Activated naive CD8-positive, alpha-beta T cell (primary cell): Measurements from ENCODE around the gene NOX3.
"Not testable (repeated sequence)": the region's sequence is repeated elsewhere in the genome, so short reads cannot be mapped to it uniquely, and the experiment has no call there.

Experiments
- H3K27ac Mint-ChIP-seq: one replicate; pipeline ENCODE4 v1.8.0; 2021; ENCODE audit warnings: mixed read lengths
- H3K27me3 Mint-ChIP-seq: one replicate; pipeline ENCODE4 v1.8.0; 2021; ENCODE audit warnings: mixed read lengths
- H3K36me3 Mint-ChIP-seq: one replicate; pipeline ENCODE4 v1.8.0; 2021; ENCODE audit warnings: mixed read lengths
- H3K4me1 Mint-ChIP-seq: one replicate; pipeline ENCODE4 v1.8.0; 2021; ENCODE audit warnings: low read depth, mixed read lengths
- H3K4me3 Mint-ChIP-seq: one replicate; pipeline ENCODE4 v1.8.0; 2021; ENCODE audit warnings: mild to moderate bottlenecking, mixed read lengths
- H3K9me3 Mint-ChIP-seq: one replicate; pipeline ENCODE4 v1.8.0; 2021; ENCODE audit warnings: low read depth, mixed read lengths

Gene NOX3

DNA sequence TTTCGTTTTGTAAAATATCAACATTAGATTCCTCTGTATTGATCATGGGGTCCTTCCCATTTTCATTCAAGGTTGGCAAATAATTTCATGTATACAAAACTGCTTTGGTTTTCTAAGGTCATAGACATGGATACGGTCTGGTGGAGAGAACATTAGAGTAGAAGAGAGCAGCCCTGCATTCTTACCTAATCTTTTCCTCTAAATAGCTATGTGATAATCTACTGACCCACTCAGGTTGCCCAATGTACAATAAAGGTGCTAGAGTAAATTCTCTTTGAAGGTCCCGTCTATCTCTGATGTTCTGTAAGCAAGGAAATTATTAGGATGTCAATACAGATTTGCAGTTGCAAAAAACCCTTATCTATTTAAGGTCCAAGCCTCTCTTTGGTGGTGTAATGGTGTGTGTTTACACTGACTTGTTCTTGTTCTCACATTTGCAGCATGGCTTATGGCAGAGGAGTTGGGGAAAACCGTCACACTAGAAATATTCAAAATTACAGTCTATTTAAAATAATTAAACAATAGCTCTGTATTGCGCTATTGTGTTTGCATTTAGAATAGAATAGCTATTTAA, 31.2 kb upstream of the NOX3 start:
- H3K27me3 Mint-ChIP-seq = no peaks in the 10 kb centered on the region
- no peaks in the 10 kb centered on the region for H3K4me1 Mint-ChIP-seq
- no peak overlapping the region for H3K4me3 Mint-ChIP-seq
- H3K9me3 Mint-ChIP-seq = no peaks in the 10 kb centered on the region
- no peaks in the 10 kb centered on the region for H3K36me3 Mint-ChIP-seq
- no peak overlapping the region for H3K27ac Mint-ChIP-seq

DNA sequence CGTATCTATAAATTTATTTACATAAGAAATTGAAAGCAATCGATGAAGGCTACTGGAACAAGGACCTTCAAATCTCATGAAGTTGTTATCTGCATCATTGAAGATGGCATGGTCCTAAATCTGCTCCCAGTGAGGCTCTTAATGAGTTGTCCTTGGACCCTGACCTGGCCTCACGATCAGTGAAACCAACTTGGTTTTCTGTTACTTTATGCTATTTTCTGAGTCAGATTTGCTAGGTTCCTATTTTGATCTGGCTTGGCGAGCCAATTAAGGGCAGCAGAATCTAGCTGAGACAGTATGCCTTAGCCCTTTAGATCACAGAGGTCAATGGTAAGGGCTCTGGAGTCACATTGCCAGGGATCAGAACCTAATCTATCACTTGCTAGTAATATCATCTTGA, 30.1 kb upstream of the NOX3 start:
- Mint-ChIP-seq H3K27me3 (no peaks in the 10 kb centered on the region), H3K36me3 (no peaks in the 10 kb centered on the region), H3K4me3 (no peak overlapping the region), H3K9me3 (no peaks in the 10 kb centered on the region), H3K27ac (no peak overlapping the region), H3K4me1 (no peaks in the 10 kb centered on the region)

DNA sequence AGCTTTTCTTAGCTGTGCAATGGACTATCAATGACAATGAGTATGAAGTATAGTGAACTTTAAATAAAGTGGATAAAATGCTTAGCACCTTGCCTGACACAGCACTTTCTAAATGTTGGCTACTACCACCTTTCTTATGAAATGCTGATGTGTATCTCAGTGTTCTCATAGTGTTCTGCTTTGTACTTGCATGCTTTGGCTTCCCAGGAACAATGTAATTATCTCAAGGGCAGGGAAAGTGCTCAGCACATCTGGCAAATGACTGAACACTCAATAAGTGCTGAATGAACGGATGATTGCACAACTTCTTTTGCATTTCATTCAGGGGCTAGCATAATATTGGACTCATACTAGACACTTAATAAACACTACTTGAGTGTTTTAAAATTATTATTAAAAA, 28.2 kb upstream of the NOX3 start:
- no peak overlapping the region for H3K4me3 Mint-ChIP-seq
- H3K9me3 Mint-ChIP-seq = no peaks in the 10 kb centered on the region
- no peaks in the 10 kb centered on the region for H3K27me3 Mint-ChIP-seq
- H3K36me3 Mint-ChIP-seq = no peaks in the 10 kb centered on the region
- peaks cover 7% of the 10 kb centered on the region for H3K4me1 Mint-ChIP-seq
- H3K27ac Mint-ChIP-seq = no peak overlapping the region

DNA sequence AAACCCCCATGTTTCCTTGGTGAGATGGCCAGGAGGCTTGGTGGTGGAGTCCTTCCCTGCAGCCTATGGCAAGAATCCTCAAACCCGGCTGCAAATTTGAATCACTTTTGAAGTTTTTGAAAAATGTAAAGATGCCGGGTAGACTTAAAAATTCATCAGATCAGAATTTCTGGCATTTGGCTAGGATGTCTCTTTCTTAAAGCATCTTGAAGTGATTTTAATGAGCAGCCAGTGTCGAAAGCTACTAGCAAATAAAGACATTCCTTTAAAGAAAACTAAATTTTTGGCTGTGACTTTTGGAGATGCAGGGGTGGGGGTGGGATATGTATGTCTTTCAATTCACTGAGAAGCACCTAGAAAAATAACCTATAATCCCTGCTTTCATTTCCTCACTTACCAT, 25.6 kb upstream of the NOX3 start:
- no peaks in the 10 kb centered on the region for H3K36me3 Mint-ChIP-seq
- no peaks in the 10 kb centered on the region for H3K9me3 Mint-ChIP-seq
- no peak overlapping the region for H3K4me3 Mint-ChIP-seq
- H3K27ac Mint-ChIP-seq = no peak overlapping the region
- peaks cover 7% of the 10 kb centered on the region for H3K4me1 Mint-ChIP-seq
- no peaks in the 10 kb centered on the region for H3K27me3 Mint-ChIP-seq

DNA sequence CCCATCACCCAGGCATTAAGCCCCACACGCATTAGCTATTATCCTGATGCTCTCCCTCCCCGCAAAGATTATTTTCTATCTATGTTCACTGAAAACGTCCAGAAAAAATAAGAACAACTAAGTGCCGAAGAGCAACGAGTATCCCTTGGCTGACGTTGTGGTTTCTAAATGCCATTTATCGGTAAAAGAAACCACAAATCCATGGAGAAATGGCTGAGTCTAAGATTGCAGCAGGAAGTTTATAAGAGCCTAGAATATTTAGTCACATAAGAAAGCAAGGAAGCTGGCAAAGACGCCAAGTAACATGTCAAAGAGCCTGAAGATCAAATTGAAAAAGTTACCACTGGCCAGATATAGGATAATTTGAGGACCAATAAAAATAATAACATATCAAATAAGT, 18.1 kb upstream of the NOX3 start:
- H3K27ac Mint-ChIP-seq = no peak overlapping the region
- peaks cover 4% of the 10 kb centered on the region for H3K9me3 Mint-ChIP-seq
- no peaks in the 10 kb centered on the region for H3K4me1 Mint-ChIP-seq
- peaks cover 9% of the 10 kb centered on the region for H3K36me3 Mint-ChIP-seq
- H3K4me3 Mint-ChIP-seq = no peak overlapping the region
- no peaks in the 10 kb centered on the region for H3K27me3 Mint-ChIP-seq

DNA sequence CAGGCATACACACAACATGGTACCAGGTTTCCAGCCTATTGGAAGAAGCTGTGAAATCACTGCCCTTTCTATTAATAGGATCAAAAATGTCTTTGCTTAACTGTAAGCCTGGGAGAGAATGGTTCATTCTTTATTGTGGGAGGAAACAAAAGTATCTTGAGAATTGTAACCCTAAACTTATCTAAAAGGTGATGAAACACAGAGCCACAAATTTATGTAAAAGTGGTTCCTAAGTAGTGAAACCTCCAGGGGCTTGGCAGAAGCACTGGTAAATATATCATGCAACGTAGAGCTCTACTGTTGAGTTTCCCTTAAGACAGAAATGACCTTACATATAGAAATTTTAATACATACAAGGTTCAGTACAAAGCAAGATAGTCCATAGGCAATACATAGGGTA, 17.2 kb upstream of the NOX3 start:
- no peak overlapping the region for H3K27ac Mint-ChIP-seq
- H3K4me1 Mint-ChIP-seq = no peaks in the 10 kb centered on the region
- H3K36me3 Mint-ChIP-seq = peaks cover 10% of the 10 kb centered on the region
- H3K4me3 Mint-ChIP-seq = no peak overlapping the region
- H3K27me3 Mint-ChIP-seq = no peaks in the 10 kb centered on the region
- H3K9me3 Mint-ChIP-seq = peaks cover 6% of the 10 kb centered on the region

DNA sequence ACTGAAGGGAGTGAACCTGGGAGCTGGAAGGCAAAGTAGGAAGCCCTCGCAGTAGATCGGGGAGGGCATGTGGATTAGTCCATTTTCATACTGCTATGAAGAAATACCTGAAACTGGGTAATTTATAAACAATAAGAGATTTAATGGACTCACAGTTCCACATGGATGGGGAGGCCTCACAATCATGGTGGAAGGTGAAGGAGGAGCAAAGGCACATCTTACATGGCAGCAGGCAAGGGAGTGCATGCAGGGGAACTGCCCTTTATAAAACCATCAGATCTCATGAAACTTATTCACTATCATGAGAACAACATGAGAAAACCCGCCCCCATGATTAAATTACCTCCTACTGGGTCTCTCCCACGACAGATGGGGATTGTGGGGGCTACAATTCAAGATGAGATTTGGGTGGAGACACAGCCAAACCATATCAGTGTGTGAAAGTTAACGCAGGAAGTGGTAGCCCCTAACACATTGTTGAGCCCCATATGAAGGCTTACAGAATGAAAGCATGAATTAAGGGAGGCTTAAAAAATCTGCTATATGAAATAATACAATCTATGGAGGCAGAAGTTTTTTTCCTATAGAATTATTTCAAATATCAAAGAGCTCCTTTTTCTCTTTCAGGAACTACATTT, 15.5 kb upstream of the NOX3 start:
- not testable (repeated sequence) for H3K27me3 Mint-ChIP-seq, H3K4me1 Mint-ChIP-seq, H3K27ac Mint-ChIP-seq, H3K4me3 Mint-ChIP-seq
- Mint-ChIP-seq H3K36me3 (peaks cover 17% of the 10 kb centered on the region), H3K9me3 (peaks cover 16% of the 10 kb centered on the region)

DNA sequence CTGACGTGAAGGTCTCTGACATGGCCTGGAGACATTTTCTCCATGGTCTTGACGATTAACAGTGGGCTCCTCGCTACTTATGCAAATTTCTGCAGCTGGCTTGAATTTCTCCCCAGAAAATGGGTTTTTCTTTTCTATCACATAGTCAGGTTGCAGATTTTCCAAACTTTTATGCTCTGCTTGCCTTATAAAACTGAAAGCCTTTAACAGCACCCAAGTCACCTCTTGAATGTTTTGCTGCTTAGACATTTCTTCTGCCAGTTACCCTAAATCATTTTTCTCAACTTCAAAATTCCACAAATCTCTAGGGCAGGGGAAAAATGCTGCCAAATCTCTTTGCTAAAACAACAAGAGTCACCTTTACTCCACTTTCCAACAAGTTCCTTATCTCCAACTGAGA, 12.9 kb upstream of the NOX3 start:
- not testable (repeated sequence) for H3K4me3 Mint-ChIP-seq, H3K27me3 Mint-ChIP-seq, H3K27ac Mint-ChIP-seq, H3K4me1 Mint-ChIP-seq
- Mint-ChIP-seq H3K9me3 (peaks cover 20% of the 10 kb centered on the region), H3K36me3 (peaks cover 19% of the 10 kb centered on the region)

DNA sequence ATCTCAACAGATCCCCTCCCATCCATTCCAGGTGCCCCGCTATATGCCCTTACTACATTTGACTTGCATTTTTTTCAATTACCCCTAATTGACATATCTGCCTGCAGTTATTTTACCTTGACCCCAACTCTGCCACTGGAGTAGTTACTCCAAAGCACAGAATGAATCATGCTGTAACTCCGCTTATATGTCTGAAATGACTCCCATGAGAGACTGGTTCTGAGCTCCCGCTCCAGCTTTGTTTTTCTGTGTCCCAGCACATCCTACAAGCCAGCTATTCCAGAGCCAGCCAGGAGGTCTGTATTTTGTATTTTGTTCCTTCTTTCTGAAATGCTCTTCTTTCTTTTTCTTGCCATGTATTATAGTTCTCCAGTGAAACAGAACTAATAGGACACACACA, 10.9 kb upstream of the NOX3 start:
- Mint-ChIP-seq H3K27ac (no peak overlapping the region), H3K4me3 (no peak overlapping the region), H3K4me1 (no peaks in the 10 kb centered on the region), H3K36me3 (peaks cover 19% of the 10 kb centered on the region), H3K9me3 (peaks cover 20% of the 10 kb centered on the region), H3K27me3 (no peaks in the 10 kb centered on the region)

DNA sequence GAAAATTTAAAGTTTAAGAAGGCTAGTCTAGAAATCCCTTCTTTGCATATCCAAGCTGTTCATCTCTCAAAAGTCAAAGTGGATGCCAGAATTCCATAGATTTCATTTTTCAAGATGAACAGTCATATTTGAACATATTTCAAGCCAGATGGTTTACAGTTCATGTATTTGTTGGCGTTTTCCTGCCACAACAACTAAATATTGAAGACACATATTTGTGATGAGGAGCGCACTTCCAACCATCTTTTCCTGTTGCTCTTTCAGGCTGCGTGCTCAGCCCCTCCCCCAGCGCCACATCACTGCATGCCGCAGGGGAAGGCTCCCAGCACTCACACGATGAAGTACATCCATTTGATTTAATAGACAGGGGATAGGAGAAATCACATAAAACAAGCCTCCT, 5.9 kb upstream of the NOX3 start:
- Mint-ChIP-seq H3K4me3 (no peak overlapping the region), H3K27ac (no peak overlapping the region), H3K4me1 (peaks cover 5% of the 10 kb centered on the region), H3K36me3 (peaks cover 7% of the 10 kb centered on the region), H3K9me3 (peaks cover 9% of the 10 kb centered on the region), H3K27me3 (no peaks in the 10 kb centered on the region)

DNA sequence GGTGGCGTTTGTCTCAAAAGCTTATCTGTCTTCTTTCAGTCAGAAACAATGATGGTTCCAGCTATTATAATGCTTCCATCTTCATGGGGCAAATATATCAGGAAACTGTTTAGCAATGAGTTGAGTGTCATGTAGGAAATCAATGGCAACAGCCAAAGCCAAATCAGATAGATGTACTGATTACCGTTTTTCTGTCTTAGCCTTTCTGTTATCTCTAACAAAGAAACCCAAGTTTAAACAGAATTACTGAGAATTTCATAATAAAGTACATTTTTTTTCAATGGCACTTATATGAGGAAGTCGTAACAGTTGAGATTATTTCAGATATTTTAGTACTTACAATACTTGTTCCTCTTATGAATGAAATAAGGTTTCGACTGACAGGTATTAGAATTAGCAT, 1.2 kb downstream of the NOX3 start:
- Mint-ChIP-seq H3K4me3 (no peak overlapping the region), H3K9me3 (no peaks in the 10 kb centered on the region), H3K27me3 (no peaks in the 10 kb centered on the region), H3K4me1 (peaks cover 3% of the 10 kb centered on the region), H3K36me3 (no peaks in the 10 kb centered on the region), H3K27ac (no peak overlapping the region)

DNA sequence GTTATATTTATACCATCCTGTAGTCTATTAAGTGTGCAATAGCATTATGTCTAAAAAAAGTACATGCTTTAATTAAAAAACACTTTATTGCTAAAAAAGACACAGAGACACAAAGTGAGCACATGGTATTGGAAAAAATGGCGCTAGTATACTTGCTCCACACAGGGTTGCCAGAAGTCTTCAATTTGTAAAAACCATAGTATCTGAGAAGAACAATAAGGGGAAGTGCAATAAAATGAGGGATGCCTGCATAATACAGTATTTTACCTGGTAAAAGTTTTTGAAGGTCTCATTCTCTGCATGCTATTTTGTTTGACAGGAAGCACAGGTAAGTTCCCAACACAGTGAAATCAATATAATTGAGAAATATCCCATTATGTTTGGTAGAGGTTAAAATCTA, 1.6 kb downstream of the NOX3 start:
- Mint-ChIP-seq H3K4me3 (no peak overlapping the region), H3K9me3 (no peaks in the 10 kb centered on the region), H3K4me1 (peaks cover 8% of the 10 kb centered on the region), H3K27ac (no peak overlapping the region), H3K27me3 (peaks cover 2% of the 10 kb centered on the region), H3K36me3 (no peaks in the 10 kb centered on the region)

DNA sequence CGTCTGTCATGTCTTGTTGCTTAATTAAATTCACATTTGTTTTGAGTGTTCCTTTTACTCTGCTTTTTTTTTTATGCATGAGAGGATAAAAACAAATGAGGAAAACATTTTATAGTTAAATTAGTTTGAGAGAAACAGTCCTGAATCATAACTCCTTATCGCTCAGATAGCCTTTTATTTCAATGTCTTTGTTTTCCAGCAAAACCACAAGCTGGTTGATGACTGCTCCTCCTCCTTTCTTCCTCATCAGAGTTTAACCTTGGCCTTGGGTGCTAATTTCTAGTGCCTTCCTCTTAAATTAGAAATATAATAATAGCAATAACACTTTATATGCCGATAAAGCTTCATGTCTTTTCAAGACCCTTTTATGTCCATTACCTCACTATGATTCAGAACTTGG, 3.1 kb downstream of the NOX3 start:
- peaks cover 8% of the 10 kb centered on the region for H3K4me1 Mint-ChIP-seq
- no peak overlapping the region for H3K4me3 Mint-ChIP-seq
- H3K27ac Mint-ChIP-seq = no peak overlapping the region
- H3K9me3 Mint-ChIP-seq = no peaks in the 10 kb centered on the region
- peaks cover 2% of the 10 kb centered on the region for H3K27me3 Mint-ChIP-seq
- H3K36me3 Mint-ChIP-seq = no peaks in the 10 kb centered on the region

DNA sequence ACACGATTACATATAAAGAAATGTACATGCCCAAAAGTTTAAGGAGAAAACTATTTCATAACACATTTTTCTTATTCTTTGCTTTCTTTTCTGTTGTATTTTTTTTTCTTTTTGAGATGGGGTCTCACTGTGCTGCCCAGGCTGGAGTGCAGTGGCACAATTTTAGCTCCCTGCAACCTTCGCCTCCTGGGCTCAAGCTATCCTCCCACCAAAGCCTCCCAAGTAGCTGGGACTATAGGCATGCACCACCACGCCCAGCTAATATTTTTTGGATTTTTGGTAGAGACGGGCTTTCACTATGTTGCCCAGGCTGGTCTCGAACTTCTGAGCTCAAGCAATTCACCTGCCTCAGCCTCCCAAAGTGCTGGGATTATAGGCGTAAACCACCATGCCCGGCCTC, 4.1 kb downstream of the NOX3 start:
- not testable (repeated sequence) for H3K27me3 Mint-ChIP-seq, H3K4me1 Mint-ChIP-seq, H3K9me3 Mint-ChIP-seq, H3K27ac Mint-ChIP-seq, H3K4me3 Mint-ChIP-seq, H3K36me3 Mint-ChIP-seq

DNA sequence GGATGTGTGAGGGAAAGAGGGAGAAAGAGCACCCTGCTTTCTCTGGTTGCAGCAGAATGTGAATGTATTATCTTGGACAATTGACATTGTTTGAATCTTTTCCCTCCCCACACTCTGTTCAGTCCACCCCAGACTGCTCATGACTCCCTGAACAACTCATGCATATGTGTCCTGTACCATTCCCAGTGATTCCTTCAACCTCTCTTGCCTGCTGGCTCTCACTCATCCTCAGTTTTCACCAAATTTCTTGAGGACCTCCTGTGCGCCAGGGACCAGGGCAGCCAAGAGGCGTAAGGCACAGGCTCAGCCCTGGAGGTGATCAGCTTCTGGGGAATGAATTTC, 5.4 kb downstream of the NOX3 start:
- no peak overlapping the region for H3K27ac Mint-ChIP-seq
- no peak overlapping the region for H3K4me3 Mint-ChIP-seq
- peaks cover 2% of the 10 kb centered on the region for H3K27me3 Mint-ChIP-seq
- no peaks in the 10 kb centered on the region for H3K36me3 Mint-ChIP-seq
- H3K9me3 Mint-ChIP-seq = no peaks in the 10 kb centered on the region
- peaks cover 8% of the 10 kb centered on the region for H3K4me1 Mint-ChIP-seq

DNA sequence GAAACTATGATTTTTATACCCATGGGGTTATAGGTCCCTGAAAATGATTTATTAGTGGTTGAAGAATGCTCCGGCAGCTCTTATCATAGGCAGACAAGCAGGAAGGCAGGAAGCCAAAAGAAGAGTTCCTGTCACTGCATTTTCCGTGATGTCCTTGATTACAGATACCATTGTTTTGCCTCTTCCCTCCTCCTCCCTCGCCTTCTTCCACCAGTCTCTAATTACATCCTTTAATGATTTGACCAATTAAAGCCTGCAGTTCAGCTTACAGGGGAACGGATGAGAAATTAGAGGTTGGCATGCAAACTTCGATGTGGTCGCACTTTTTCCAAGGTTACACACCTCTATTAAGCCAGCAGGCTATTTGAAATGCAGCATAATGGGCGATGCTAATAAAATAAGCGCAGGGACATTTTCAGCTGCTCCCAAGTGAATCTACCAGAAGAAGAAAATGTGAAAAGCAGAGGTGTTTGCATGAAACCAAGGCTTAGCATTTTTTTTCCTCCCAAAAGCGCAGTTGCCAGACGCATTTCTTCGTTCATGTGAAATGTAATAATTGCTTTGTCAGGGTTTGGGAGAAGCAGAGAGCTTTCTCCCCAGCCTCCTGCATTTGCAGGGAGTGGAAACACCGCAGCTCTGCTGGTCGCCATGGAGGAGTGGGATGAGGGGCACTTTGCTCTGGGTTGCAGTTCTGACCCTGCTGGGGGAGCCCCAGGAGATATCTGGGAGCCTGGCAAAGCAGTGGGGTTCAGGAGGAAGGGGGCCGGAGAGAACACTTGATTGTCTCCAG, 6.0 kb downstream of the NOX3 start:
- H3K27ac Mint-ChIP-seq = no peak overlapping the region

More for the DNA sequence above, 6.0 kb downstream of the NOX3 start:
- Mint-ChIP-seq H3K4me3 (no peak overlapping the region), H3K27me3 (peaks cover 2% of the 10 kb centered on the region), H3K36me3 (no peaks in the 10 kb centered on the region), H3K4me1 (peaks cover 10% of the 10 kb centered on the region), H3K9me3 (no peaks in the 10 kb centered on the region)
